H1 (cell line): Measurements from ENCODE around the gene CRYGN. TPM values are rescaled to one million over a fixed set of nuclear protein-coding genes. Genes with fewer than 3 reads are reported as not detected.

Experiments used
- CTCF ChIA-PET: fragments of 300-600 bp; sonication (Branson Sonifier 250); formaldehyde crosslinking; loops from one replicate; lab custom pipeline; 2021; ENCODE audit not compliant: partially characterized antibody; lab: Charles Lee
- POLR2A ChIA-PET: fragments of 300-600 bp; sonication (Branson Sonifier 250); formaldehyde crosslinking; loops from one replicate; lab custom pipeline; 2021; ENCODE audit warnings: inconsistent platforms; ENCODE audit not compliant: partially characterized antibody; lab: Charles Lee
- DNase-seq, 2 experiments: peaks; one replicate each; pipeline versions ENCODE4 v3.0.0 to v3.0.0-alpha.2; 2010 to 2022; ENCODE audit warnings: low spot score in 2 of 2, low read depth in 1 of 2, mixed read lengths in 1 of 2
- FAIRE-seq: peaks from 2 replicates; lab custom pipeline; 2011; peaks lifted over from hg19 to GRCh38; lab: Jason Lieb, UNC
- H2AFZ ChIP-seq: 2 replicates; pipeline ENCODE4 v1.8.1; 2012; ENCODE audit warnings: low read length, inconsistent platforms
- H2AK5ac ChIP-seq: 2 replicates; pipeline ENCODE4 v1.6.1; 2013; ENCODE audit warnings: low read depth, low read length
- H2BK120ac ChIP-seq: replicated peaks from 2 replicates; pipeline ENCODE3; 2013; ENCODE audit warnings: low read depth, low read length, inconsistent platforms
- H2BK12ac ChIP-seq: 2 replicates; pipeline ENCODE4 v1.6.1; 2013; ENCODE audit warnings: low read depth, low read length
- H2BK15ac ChIP-seq: 2 replicates; pipeline ENCODE4 v1.6.1; 2013; ENCODE audit warnings: low read length
- H2BK20ac ChIP-seq: 2 replicates; pipeline ENCODE4 v1.6.1; 2013; ENCODE audit warnings: low read length
- H2BK5ac ChIP-seq: 2 replicates; pipeline ENCODE4 v1.6.1; 2013; ENCODE audit warnings: low read depth, low read length
- H3K14ac ChIP-seq: 2 replicates; pipeline ENCODE4 v1.6.1; 2013; ENCODE audit warnings: inconsistent platforms; ENCODE audit not compliant: insufficient read length
- H3K18ac ChIP-seq: 2 replicates; pipeline ENCODE4 v1.6.1; 2013; ENCODE audit warnings: low read length; ENCODE audit errors: extremely low read depth
- H3K23ac ChIP-seq: 2 replicates; pipeline ENCODE4 v1.6.1; 2013; ENCODE audit warnings: inconsistent platforms; ENCODE audit not compliant: insufficient read length
- H3K23me2 ChIP-seq: 2 replicates; pipeline ENCODE4 v1.6.1; 2013; ENCODE audit warnings: low read depth, low read length
- H3K27ac ChIP-seq: 2 replicates; pipeline ENCODE4 v1.6.1; 2011; ENCODE audit warnings: low read depth, low read length, inconsistent platforms
- H3K27me3 ChIP-seq, 4 experiments: replicated peaks in 1 of 4; 1 replicate in 1 of 4; 2 replicates in 3 of 4; pipeline versions ENCODE4 v1.6.1 to v1.8.1; 2011 to 2013; ENCODE audit warnings: low read length in 3 of 4, mild to moderate bottlenecking in 3 of 4, inconsistent platforms in 2 of 4, mixed read lengths in 2 of 4, moderate library complexity in 1 of 4; ENCODE audit not compliant: control insufficient read depth in 3 of 4, insufficient read depth in 3 of 4; ENCODE audit errors: extremely low read depth in 1 of 4
- H3K36me3 ChIP-seq, 4 experiments: 2 replicates each; pipeline versions ENCODE4 v1.6.1 to v1.8.1; 2011 to 2013; ENCODE audit warnings: mild to moderate bottlenecking in 4 of 4, low read length in 3 of 4, moderate library complexity in 2 of 4, control low read depth in 1 of 4, inconsistent platforms in 1 of 4; ENCODE audit not compliant: insufficient read depth in 4 of 4, control insufficient read depth in 2 of 4
- H3K4ac ChIP-seq: replicated peaks from 2 replicates; pipeline ENCODE3; 2013; ENCODE audit warnings: low read length, low read depth, mixed read lengths, inconsistent platforms; ENCODE audit not compliant: insufficient read length
- H3K4me1 ChIP-seq, 4 experiments: replicated peaks in 1 of 4; 1 replicate in 1 of 4; 2 replicates in 3 of 4; pipeline versions ENCODE4 v1.6.1 to v1.8.1; 2011 to 2013; ENCODE audit warnings: low read length in 3 of 4, inconsistent platforms in 2 of 4, mixed read lengths in 1 of 4; ENCODE audit not compliant: insufficient read depth in 4 of 4, control insufficient read depth in 3 of 4
- H3K4me2 ChIP-seq, 2 experiments: 2 replicates each; pipeline versions ENCODE4 v1.6.1 to v1.8.1; 2011 to 2013; ENCODE audit warnings: low read depth in 2 of 2, low read length in 2 of 2, control low read depth in 1 of 2, inconsistent platforms in 1 of 2, mild to moderate bottlenecking in 1 of 2; ENCODE audit not compliant: insufficient read depth in 1 of 2
- H3K4me3 ChIP-seq, 4 experiments: fragments of 200-600, 300-600 bp in 1 of 4; sonication (generic), shearing (Covaris generic), sonication (Bioruptor Twin) in 1 of 4; 2 replicates each; pipeline versions ENCODE4 v1.5.1 to v1.8.1; 2011 to 2016; ENCODE audit warnings: low read length in 4 of 4, low read depth in 3 of 4, control low read depth in 2 of 4, inconsistent platforms in 2 of 4, mild to moderate bottlenecking in 2 of 4, mixed read lengths in 1 of 4, moderate library complexity in 1 of 4; ENCODE audit not compliant: insufficient read depth in 2 of 4; ENCODE audit errors: extremely low read depth in 1 of 4
- H3K56ac ChIP-seq: replicated peaks from 2 replicates; pipeline ENCODE3; 2013; ENCODE audit warnings: low read depth, mild to moderate bottlenecking, mixed read lengths, low read length, inconsistent platforms; ENCODE audit not compliant: insufficient read length
- H3K79me1 ChIP-seq: 2 replicates; pipeline ENCODE4 v1.6.1; 2013; ENCODE audit warnings: low read depth, low read length, control low read depth
- H3K79me2 ChIP-seq, 2 experiments: 2 replicates each; pipeline versions ENCODE4 v1.6.1 to v1.8.1; 2012 to 2013; ENCODE audit warnings: low read length in 2 of 2, mild to moderate bottlenecking in 2 of 2, inconsistent platforms in 1 of 2; ENCODE audit not compliant: insufficient read depth in 2 of 2, control insufficient read depth in 1 of 2
- H3K9ac ChIP-seq, 4 experiments: replicated peaks in 1 of 4; 1 replicate in 1 of 4; 2 replicates in 3 of 4; pipeline versions ENCODE4 v1.6.1 to v1.8.1; 2011 to 2013; ENCODE audit warnings: low read depth in 3 of 4, low read length in 3 of 4, control low read depth in 2 of 4, mild to moderate bottlenecking in 2 of 4, moderate library complexity in 2 of 4, inconsistent platforms in 1 of 4; ENCODE audit errors: extremely low read depth in 1 of 4
- H3K9me3 ChIP-seq, 2 experiments: 2 replicates each; pipeline versions ENCODE4 v1.6.1 to v1.8.1; 2012 to 2013; ENCODE audit warnings: mild to moderate bottlenecking in 2 of 2, moderate library complexity in 2 of 2, control low read depth in 1 of 2, inconsistent platforms in 1 of 2, low read depth in 1 of 2, low read length in 1 of 2, mixed read lengths in 1 of 2; ENCODE audit not compliant: insufficient read depth in 2 of 2
- H4K20me1 ChIP-seq, 2 experiments: replicated peaks in 1 of 2; 2 replicates each; pipeline versions ENCODE3 to v1.8.1; 2011 to 2013; ENCODE audit warnings: inconsistent platforms in 2 of 2, low read length in 2 of 2, mild to moderate bottlenecking in 1 of 2; ENCODE audit not compliant: insufficient read depth in 2 of 2, control insufficient read depth in 1 of 2
- H4K5ac ChIP-seq: 2 replicates; pipeline ENCODE4 v1.6.1; 2013; ENCODE audit warnings: low read length, low read depth, mixed read lengths, inconsistent platforms; ENCODE audit not compliant: insufficient read length
- H4K8ac ChIP-seq: 2 replicates; pipeline ENCODE4 v1.8.0; 2013; ENCODE audit warnings: mild to moderate bottlenecking, moderate library complexity, low read length, inconsistent platforms; ENCODE audit not compliant: insufficient read depth; ENCODE audit errors: extremely low read depth
- H4K91ac ChIP-seq: replicated peaks from 2 replicates; pipeline ENCODE3; 2013; ENCODE audit warnings: low read length, mixed read lengths, inconsistent platforms; ENCODE audit not compliant: insufficient read length
- EGR1 ChIP-seq: IDR thresholded peaks from 2 replicates; pipeline ENCODE4 v1.6.1; 2011; ENCODE audit warnings: low read depth, low read length, borderline replicate concordance
- KDM5A ChIP-seq: fragments of 200-600 bp; IDR thresholded peaks from 2 replicates; pipeline ENCODE4 v1.7.1; 2012; ENCODE audit warnings: mild to moderate bottlenecking, low read length, inconsistent platforms, mixed read lengths
- RFX5 ChIP-seq: IDR thresholded peaks from 2 replicates; pipeline ENCODE4 v1.6.1; 2011; ENCODE audit warnings: low read depth, low read length, improper control_type of control experiment, borderline replicate concordance
- SP4 ChIP-seq: IDR thresholded peaks from 2 replicates; pipeline ENCODE4 v1.6.1; 2012; ENCODE audit warnings: low read length, inconsistent platforms
- SUZ12 ChIP-seq: fragments of 200-600 bp; sonication (generic); IDR thresholded peaks from 2 replicates; pipeline ENCODE4 v1.6.1; 2012; ENCODE audit warnings: mild to moderate bottlenecking, inconsistent platforms, low read length, moderate library complexity, mixed read lengths
- ZNF274 ChIP-seq: IDR thresholded peaks from 2 replicates; pipeline ENCODE4 v1.7.0; 2012; ENCODE audit warnings: low read length, borderline replicate concordance; ENCODE audit errors: extremely low read depth
- WGBS, 2 experiments: shearing (Covaris generic) in 1 of 2; methylation state at CpG; one replicate each; pipeline versions ENCODE4 v1.1.6 to v1.1.7; 2013 to 2015; ENCODE audit warnings: low lambda C conversion rate in 2 of 2, mixed read lengths in 2 of 2, inconsistent platforms in 1 of 2, low coverage in 1 of 2, missing lambda C conversion rate in 1 of 2; ENCODE audit not compliant: insufficient replicate concordance in 2 of 2, insufficient coverage in 1 of 2, insufficient read length in 1 of 2; ENCODE audit errors: extremely low coverage in 1 of 2, missing lambda C conversion rate in 1 of 2; 5-methylcytosine and 5-hydroxymethylcytosine counted together
- polyA plus RNA-seq, 7 experiments: library from polyadenylated mRNA; depleted of rRNA in 3 of 7; stranded (reverse) in 5 of 7; unstranded in 2 of 7; fragments of >200 nt in 5 of 7; fragments of 200-250 nt in 2 of 7; gene quantifications; 1 replicate in 5 of 7; 2 replicates in 1 of 7; 4 replicates in 1 of 7; pipeline versions ENCODE4 v1.2.1 to v1.2.3, GENCODE V29; 2011 to 2013; ENCODE audit warnings: missing spikeins in 2 of 7, mixed read lengths in 2 of 7
- total RNA-seq: library from RNA; stranded (reverse); fragmentation: NEBNext Ultra II Directional; extraction: Animal tissue kit (Norgen Biotek cat#: 25700); gene quantifications from 2 replicates; pipeline ENCODE4 v1.2.1, GENCODE V29; 2021

The CRYGN gene
- total and polyA plus RNA-seq, 2 of the 8 experiments (the other 6 are each of a cell fraction or from before 2014, with no cell fraction given) = 0.98 to 1.6 TPM

GRCh38 chr7:151426904-151427704, 12.8 kb downstream of the CRYGN start:
- H3K4ac ChIP-seq = no peak overlapping the region
- no peaks in the 10 kb centered on the region for H3K23me2 ChIP-seq
- POLR2A ChIA-PET = interaction anchor here (0.8 to 1.9 kb wide), 5 partner anchors 8 to 205 kb away, joined by 3 to 5 read pairs (median 3); no protein-coding TSS in a partner anchor
- H2AK5ac ChIP-seq = no peak overlapping the region
- no peaks in the 10 kb centered on the region for H3K79me2 ChIP-seq
- H3K36me3 ChIP-seq = no peaks in the 10 kb centered on the region
- no peak overlapping the region for H4K91ac ChIP-seq
- no peaks in the 10 kb centered on the region for H3K9me3 ChIP-seq
- no peak overlapping the region for H4K5ac ChIP-seq
- H2AFZ ChIP-seq = no peak overlapping the region
- 0 out of 2 replicates have a peak overlapping the region, but pooled peaks have one; percentile 39 for H2BK5ac ChIP-seq
- no peak for FAIRE-seq
- no peak overlapping the region for H3K4me2 ChIP-seq
- H2BK120ac ChIP-seq = no peak overlapping the region
- CTCF ChIA-PET = interaction anchor here (1.0 to 2.2 kb wide), 3 partner anchors 15 to 55 kb away, joined by 3 to 5 read pairs (median 4); no protein-coding TSS in a partner anchor
- H3K9ac ChIP-seq = no peak overlapping the region
- TF ChIP-seq EGR1 (no peak), SP4 (no peak), KDM5A (no peak), SUZ12 (no peak), RFX5 (no peak), ZNF274 (no peak)
- H3K23ac ChIP-seq = no peak overlapping the region
- H4K8ac ChIP-seq = no peak overlapping the region; the same call in 1 of the 2 replicates
- no peak overlapping the region for H2BK15ac ChIP-seq
- H3K27ac ChIP-seq = no peak overlapping the region
- no peak overlapping the region for H3K4me3 ChIP-seq
- no peak overlapping the region for H2BK20ac ChIP-seq
- no peak overlapping the region for H2BK12ac ChIP-seq
- no peaks in the 10 kb centered on the region for H3K27me3 ChIP-seq
- peak in 1 of 2 experiments; percentile 43 for DNase-seq
- no peak overlapping the region for H3K14ac ChIP-seq
- 92% methylated on average over 23 of the region's 23 CpGs; no CpG with 5 or more reads in 1 of the 2 experiments for WGBS, 2 experiments
- no peaks in the 10 kb centered on the region for H3K79me1 ChIP-seq
- no peak overlapping the region for H3K56ac ChIP-seq
- H4K20me1 ChIP-seq = no peaks in the 10 kb centered on the region
- peaks cover 5 to 20% (median 11%) of the 10 kb centered on the region in 4 experiments for H3K4me1 ChIP-seq
- no peak overlapping the region for H3K18ac ChIP-seq
